ENCODE results near the gene NHERF1. TPM values are rescaled to one million over a fixed set of nuclear protein-coding genes. Genes with fewer than 3 reads are reported as not detected.

Gene NHERF1
- total and polyA plus RNA-seq, 2 of the 13 experiments (the other 11 are each of a cell fraction or from before 2014, with no cell fraction given) = 169 to 269 TPM

- no peak for TF ChIP-seq CENPBD1 (CRISPR knock-in tag; IDR thresholded peaks at IDR 0.05; ENCODE audit: borderline replicate concordance, low read depth)
- TF ChIP-seq SP1 (IDR thresholded peaks at IDR 0.05) = no peak
- peak; percentile 15; the same call in 1 of the 2 replicates for TF ChIP-seq SP1 (CRISPR knock-in tag; IDR thresholded peaks at IDR 0.05)
- TF ChIP-seq SNRNP70 (IDR thresholded peaks at IDR 0.05; ENCODE audit: low read depth, low read length) = no peak
- TF ChIP-seq ZNF543 (CRISPR knock-in tag; IDR thresholded peaks at IDR 0.05) = no peak
- no peak for TF ChIP-seq ZBTB34 (CRISPR knock-in tag; IDR thresholded peaks at IDR 0.05)
- TF ChIP-seq EEA1 (CRISPR knock-in tag; IDR thresholded peaks at IDR 0.05; ENCODE audit: borderline replicate concordance) = no peak
- TF ChIP-seq ZNF350 (CRISPR knock-in tag; IDR thresholded peaks at IDR 0.05; ENCODE audit: borderline replicate concordance, low read depth) = peak; percentile 85; the same call in 1 of the 2 replicates
- TF ChIP-seq ZFX (CRISPR knock-in tag; IDR thresholded peaks at IDR 0.05; ENCODE audit: low read depth) = peak; percentile 82
- TF ChIP-seq RAD21 (CRISPR knock-in tag; IDR thresholded peaks at IDR 0.05) = peak; percentile 100
- TF ChIP-seq DBP (CRISPR knock-in tag; IDR thresholded peaks at IDR 0.05; ENCODE audit: not compliant biosample characterization) = no peak
- TF ChIP-seq MEIS2 (CRISPR knock-in tag; IDR thresholded peaks at IDR 0.05) = peak; percentile 59; the same call in 1 of the 2 replicates
- no peak for TF ChIP-seq RNF2 (conservative IDR thresholded peaks at IDR 0.05; ENCODE audit: low read depth)
- TF ChIP-seq ZBTB42 (CRISPR knock-in tag; IDR thresholded peaks at IDR 0.05) = no peak
- 0 out of 2 replicates have a peak, but pooled peaks have one; percentile 48 for TF ChIP-seq ZNF142 (CRISPR knock-in tag; IDR thresholded peaks at IDR 0.05)
- TF ChIP-seq BRF2 (CRISPR knock-in tag; IDR thresholded peaks at IDR 0.05) = no peak; the same call in 1 of the 2 replicates
- no peak; the same call in 1 of the 2 replicates for TF ChIP-seq ZFP1 (CRISPR knock-in tag; IDR thresholded peaks at IDR 0.05)
- no peak for TF ChIP-seq ZNF691 (CRISPR knock-in tag; IDR thresholded peaks at IDR 0.05; ENCODE audit: borderline replicate concordance, low read depth)
These were observed 3.5 kb upstream of the NHERF1 start (continued) for GRCh38 chr17:74744714-74745547.
